ENCODE data around the gene NFATC2.

DNA sequence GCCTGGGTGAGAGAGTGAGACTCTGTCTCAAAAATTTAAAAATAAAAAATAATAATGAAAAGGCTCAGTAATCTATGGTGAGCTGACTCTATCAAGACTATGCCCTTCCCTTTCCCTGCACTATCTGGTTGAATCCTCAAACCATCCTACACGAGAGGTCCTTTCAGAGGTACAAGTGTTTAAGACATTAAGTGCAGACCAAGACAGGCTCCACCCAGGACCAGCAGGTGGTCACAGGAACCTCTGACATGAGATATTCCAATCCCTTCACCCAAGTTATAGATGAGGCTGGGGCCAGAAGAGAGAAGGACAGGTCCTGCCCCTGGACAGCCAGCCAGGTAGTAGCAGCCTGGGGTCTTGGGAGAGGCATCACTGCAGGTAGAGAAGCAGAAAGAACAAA lies 182.6 kb downstream of the NFATC2 start:
- TF ChIP-seq, protein P1, sequence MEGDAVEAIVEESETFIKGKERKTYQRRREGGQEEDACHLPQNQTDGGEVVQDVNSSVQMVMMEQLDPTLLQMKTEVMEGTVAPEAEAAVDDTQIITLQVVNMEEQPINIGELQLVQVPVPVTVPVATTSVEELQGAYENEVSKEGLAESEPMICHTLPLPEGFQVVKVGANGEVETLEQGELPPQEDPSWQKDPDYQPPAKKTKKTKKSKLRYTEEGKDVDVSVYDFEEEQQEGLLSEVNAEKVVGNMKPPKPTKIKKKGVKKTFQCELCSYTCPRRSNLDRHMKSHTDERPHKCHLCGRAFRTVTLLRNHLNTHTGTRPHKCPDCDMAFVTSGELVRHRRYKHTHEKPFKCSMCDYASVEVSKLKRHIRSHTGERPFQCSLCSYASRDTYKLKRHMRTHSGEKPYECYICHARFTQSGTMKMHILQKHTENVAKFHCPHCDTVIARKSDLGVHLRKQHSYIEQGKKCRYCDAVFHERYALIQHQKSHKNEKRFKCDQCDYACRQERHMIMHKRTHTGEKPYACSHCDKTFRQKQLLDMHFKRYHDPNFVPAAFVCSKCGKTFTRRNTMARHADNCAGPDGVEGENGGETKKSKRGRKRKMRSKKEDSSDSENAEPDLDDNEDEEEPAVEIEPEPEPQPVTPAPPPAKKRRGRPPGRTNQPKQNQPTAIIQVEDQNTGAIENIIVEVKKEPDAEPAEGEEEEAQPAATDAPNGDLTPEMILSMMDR (IDR thresholded peaks at IDR 0.05), result no peak
- no peak for TF ChIP-seq POLR2AphosphoS5 (IDR thresholded peaks at IDR 0.05)
